ENCODE measurements around the gene ZNF878. TPM values are rescaled to one million over a fixed set of nuclear protein-coding genes. Genes with fewer than 3 reads are reported as not detected.
A peak's percentile ranks its signal among the peaks of the same experiment; 100 is the strongest.

Gene ZNF878
- total and polyA plus RNA-seq, 2 donors (not counting 3 experiments of a cell fraction or from before 2014, with no cell fraction given) = 0.51 TPM; not detected in 1

GRCh38 chr19:12035220-12036172 is 17.3 kb downstream of the ZNF878 start, which contains the start of gene ZNF433:
Gene ZNF433, minus strand, starts transcription at chr19:12035679. Its CDS starts 140 bp downstream, at chr19:12035539.
- CTCF ChIA-PET = interaction anchor here (1.3 kb wide), 1 partner anchor 106 kb away, joined by 3 read pairs; no protein-coding TSS in a partner anchor
- dilution Hi-C loops (cut with MboI; ENCODE audit: extremely low pct_ligation_motif_present, low sequenced_read_pairs) = no loop called here
- no peaks in the 10 kb centered on the region for H3K79me2 ChIP-seq (ENCODE audit: control insufficient read depth, insufficient read depth, low read length)
- peak within 1 kb of the TSS; percentile 74 for H3K9ac ChIP-seq (replicated peaks; ENCODE audit: extremely low read depth, insufficient read depth, low read length)
- H3K27ac ChIP-seq (ENCODE audit: insufficient read depth, low read depth, low read length) = peak within 1 kb of the TSS; percentile 48
- peak within 1 kb of the TSS; percentile 52 to 87 (median 76) for H3K4me3 ChIP-seq (replicated peaks in 1 of 3; ENCODE audit: insufficient read depth in 1 of 3, low read depth in 1 of 3, low read length in 3 of 3)
- H3K4me1 ChIP-seq (ENCODE audit: control insufficient read depth, extremely low read depth, insufficient read depth, low read length) = peaks cover 2% of the 10 kb centered on the region
- TF ChIP-seq CTCF (IDR thresholded peaks at IDR 0.05; ENCODE audit: extremely low read depth in 1 of 2, insufficient read depth in 1 of 2, low read depth in 1 of 2, low read length in 2 of 2) (no peak), EZH2 (IDR thresholded peaks at IDR 0.05; ENCODE audit: borderline replicate concordance, low read depth, low read length, severe bottlenecking) (no peak), FOS (IDR thresholded peaks at IDR 0.05; ENCODE audit: borderline replicate concordance, insufficient read depth, low read length) (no peak), POLR2AphosphoS5 (IDR thresholded peaks at IDR 0.05; ENCODE audit: insufficient read depth, low read depth, low read length) (peak; percentile 30), POLR2A (IDR thresholded peaks at IDR 0.05; ENCODE audit: low read depth, low read length) (peak; percentile 68), GATA2 (IDR thresholded peaks at IDR 0.05; ENCODE audit: insufficient read depth, insufficient read length, low read depth, low read length) (no peak), JUN (IDR thresholded peaks at IDR 0.05; ENCODE audit: borderline replicate concordance, insufficient read depth, insufficient read length, low read depth) (no peak)
- no peaks in the 10 kb centered on the region for H3K27me3 ChIP-seq (ENCODE audit: control insufficient read depth in 2 of 2, insufficient read depth in 2 of 2, low read length in 2 of 2)
- intact Hi-C loops (cut with micrococcal nuclease) = no loop called here
- peak; percentile 77 for FAIRE-seq
- H3K4me2 ChIP-seq (ENCODE audit: insufficient read depth, low read length) = peak within 1 kb of the TSS; percentile 98
- POLR2A ChIA-PET = no interaction called here
- H3K9me1 ChIP-seq (replicated peaks; ENCODE audit: control insufficient read depth, extremely low read depth, insufficient read depth, low read length) = no peaks in the 10 kb centered on the region
- peak; percentile 76 for DNase-seq (ENCODE audit: low read depth, low spot score)
- no TSS peak for BruUV-seq (replicated peaks)
- H2AFZ ChIP-seq (ENCODE audit: low read depth, low read length) = peak within 1 kb of the TSS; percentile 100
- no peaks in the 10 kb centered on the region for H3K9me3 ChIP-seq (replicated peaks; ENCODE audit: control insufficient read depth, insufficient read depth, low read length)
- H4K20me1 ChIP-seq (replicated peaks; ENCODE audit: control insufficient read depth, extremely low read depth, insufficient read depth, low read length) = no peaks in the 10 kb centered on the region
- H3K36me3 ChIP-seq (ENCODE audit: control insufficient read depth in 2 of 2, extremely low read depth in 1 of 2, insufficient read depth in 2 of 2, low read length in 2 of 2) = no peaks in the 10 kb centered on the region

Data from endothelial cell of umbilical vein (primary cell).